Neural cell (in vitro differentiated cells): Measurements from ENCODE around the gene GZF1. TPM values are rescaled to one million over a fixed set of nuclear protein-coding genes. Genes with fewer than 3 reads are reported as not detected.

Source experiments
- H2AFZ ChIP-seq: fragments of 200-600, 300-800 bp; sonication (generic), shearing (Covaris generic); 2 replicates; pipeline ENCODE4 v1.6.0; 2014; ENCODE audit warnings: low read depth, mild to moderate bottlenecking, antibody characterized with exemption, low read length, moderate library complexity
- H3F3A ChIP-seq: fragments of 200-600 bp; shearing (Covaris generic); 2 replicates; pipeline ENCODE4 v1.6.1; 2016; ENCODE audit warnings: mild to moderate bottlenecking, moderate library complexity, mixed read lengths, antibody characterized with exemption, low read length; ENCODE audit not compliant: insufficient read depth, poor library complexity, severe bottlenecking
- H3K27ac ChIP-seq: fragments of 200-600, 300-800 bp; sonication (generic), shearing (Covaris generic); 2 replicates; pipeline ENCODE4 v1.5.1; 2014; ENCODE audit warnings: mild to moderate bottlenecking, low read length, moderate library complexity
- H3K27me3 ChIP-seq: fragments of 300-800, 200-600 bp; sonication (generic), shearing (Covaris generic); 2 replicates; pipeline ENCODE4 v1.6.0; 2014; ENCODE audit warnings: mild to moderate bottlenecking, low read depth, low read length, moderate library complexity; ENCODE audit not compliant: insufficient read depth
- H3K36me3 ChIP-seq: fragments of 300-800, 200-600 bp; sonication (generic), shearing (Covaris generic); 2 replicates; pipeline ENCODE4 v1.5.1; 2014; ENCODE audit warnings: mild to moderate bottlenecking, antibody characterized with exemption, low read length, moderate library complexity; ENCODE audit not compliant: insufficient read depth
- H3K4me2 ChIP-seq: fragments of 300-800, 200-600 bp; sonication (generic), shearing (Covaris generic); 2 replicates; pipeline ENCODE4 v1.6.0; 2014; ENCODE audit warnings: mild to moderate bottlenecking, low read length
- H3K4me3 ChIP-seq: fragments of 300-800, 200-600 bp; sonication (generic), shearing (Covaris generic); 2 replicates; pipeline ENCODE4 v1.5.1; 2014; ENCODE audit warnings: mild to moderate bottlenecking, low read length, moderate library complexity
- H3K79me2 ChIP-seq: fragments of 200-600 bp; shearing (Covaris generic); replicated peaks from 2 replicates; pipeline ENCODE4 v1.6.0; 2014; ENCODE audit warnings: mild to moderate bottlenecking, low read length, moderate library complexity; ENCODE audit not compliant: insufficient read depth
- H3K9ac ChIP-seq: fragments of 300-800, 200-600 bp; sonication (generic), shearing (Covaris generic); 2 replicates; pipeline ENCODE4 v1.6.1; 2016; ENCODE audit warnings: mild to moderate bottlenecking, low read length, mixed read lengths
- H3K9me2 ChIP-seq: fragments of 200-600 bp; shearing (Covaris generic); 2 replicates; pipeline ENCODE4 v1.6.1; 2016; ENCODE audit warnings: mild to moderate bottlenecking, low read length, mixed read lengths; ENCODE audit not compliant: insufficient read depth
- H3K9me3 ChIP-seq: fragments of 200-600, 300-800 bp; sonication (generic), shearing (Covaris generic); 2 replicates; pipeline ENCODE4 v1.6.1; 2016; ENCODE audit warnings: mild to moderate bottlenecking, mixed run types, low read length, moderate library complexity, mixed read lengths
- H4K20me1 ChIP-seq: fragments of 200-600 bp; shearing (Covaris generic); 2 replicates; pipeline ENCODE4 v1.6.1; 2016; ENCODE audit warnings: mild to moderate bottlenecking, mixed run types; ENCODE audit not compliant: insufficient read depth
- CTCF ChIP-seq: fragments of 450-650 bp; IDR thresholded peaks from 2 replicates; pipeline ENCODE4 v1.5.1; 2014; ENCODE audit warnings: antibody characterized with exemption, mild to moderate bottlenecking, moderate library complexity; ENCODE audit not compliant: poor library complexity, severe bottlenecking
- EP300 ChIP-seq: fragments of 450-650 bp; conservative IDR thresholded peaks from 2 replicates; pipeline ENCODE4 v1.6.1; 2014; ENCODE audit warnings: antibody characterized with exemption, mild to moderate bottlenecking, moderate library complexity; ENCODE audit not compliant: poor library complexity, severe bottlenecking
- EZH2 ChIP-seq: fragments of 200-600, 300-800 bp; shearing (Covaris generic), sonication (generic); IDR thresholded peaks from 2 replicates; pipeline ENCODE4 v1.6.1; 2014; ENCODE audit warnings: antibody characterized with exemption, low read length, borderline replicate concordance, mild to moderate bottlenecking; ENCODE audit not compliant: insufficient read depth, poor library complexity, severe bottlenecking
- MXI1 ChIP-seq: fragments of 450-650 bp; conservative IDR thresholded peaks from 2 replicates; pipeline ENCODE4 v1.6.1; 2014; ENCODE audit warnings: antibody characterized with exemption, mild to moderate bottlenecking; ENCODE audit not compliant: poor library complexity, severe bottlenecking
- POLR2AphosphoS5 ChIP-seq: IDR thresholded peaks from 2 replicates; pipeline ENCODE4 v1.6.1; 2012
- RAD21 ChIP-seq: fragments of 450-650 bp; conservative IDR thresholded peaks from 2 replicates; pipeline ENCODE4 v1.6.1; 2014; ENCODE audit warnings: antibody characterized with exemption, mild to moderate bottlenecking, moderate library complexity
- SMC3 ChIP-seq: fragments of 450-650 bp; conservative IDR thresholded peaks from 2 replicates; pipeline ENCODE4 v1.6.1; 2014; ENCODE audit warnings: antibody characterized with exemption, mild to moderate bottlenecking, moderate library complexity; ENCODE audit not compliant: poor library complexity
- TAF1 ChIP-seq: IDR thresholded peaks from 2 replicates; pipeline ENCODE4 v1.6.1; 2012; ENCODE audit warnings: low read depth
- polyA plus RNA-seq: library from polyadenylated mRNA; depleted of rRNA; stranded (reverse); fragments of >200 nt; gene quantifications from 2 replicates; pipeline ENCODE4 v1.2.3, GENCODE V29; 2014
- TF ChIP-seq, protein P1 (sequence below): IDR thresholded peaks from 2 replicates; pipeline ENCODE4 v1.6.1; 2012; ENCODE audit warnings: borderline replicate concordance

The GZF1 gene
- polyA plus RNA-seq, 1 donor from 2014 or later: 13.8 TPM

GRCh38 chr20:23358923-23359593, 2.9 kb upstream of the GZF1 start:
- Histone ChIP-seq H3K36me3 (no peaks in the 10 kb centered on the region), H3K4me2 (peak overlapping the region; percentile 56), H3K9me2 (no peaks in the 10 kb centered on the region), H4K20me1 (no peaks in the 10 kb centered on the region), H3K27ac (no peak overlapping the region), H3K4me3 (peak overlapping the region; percentile 93), H2AFZ (no peak overlapping the region), H3K9ac (no peak overlapping the region), H3K27me3 (no peaks in the 10 kb centered on the region), H3K79me2 (peaks cover 17% of the 10 kb centered on the region), H3F3A (peaks cover 4% of the 10 kb centered on the region), H3K9me3 (no peaks in the 10 kb centered on the region)
- TF ChIP-seq RAD21: no peak
- no peak for TF ChIP-seq TAF1
- no peak for TF ChIP-seq POLR2AphosphoS5
- no peak for TF ChIP-seq EZH2
- TF ChIP-seq, protein P1, sequence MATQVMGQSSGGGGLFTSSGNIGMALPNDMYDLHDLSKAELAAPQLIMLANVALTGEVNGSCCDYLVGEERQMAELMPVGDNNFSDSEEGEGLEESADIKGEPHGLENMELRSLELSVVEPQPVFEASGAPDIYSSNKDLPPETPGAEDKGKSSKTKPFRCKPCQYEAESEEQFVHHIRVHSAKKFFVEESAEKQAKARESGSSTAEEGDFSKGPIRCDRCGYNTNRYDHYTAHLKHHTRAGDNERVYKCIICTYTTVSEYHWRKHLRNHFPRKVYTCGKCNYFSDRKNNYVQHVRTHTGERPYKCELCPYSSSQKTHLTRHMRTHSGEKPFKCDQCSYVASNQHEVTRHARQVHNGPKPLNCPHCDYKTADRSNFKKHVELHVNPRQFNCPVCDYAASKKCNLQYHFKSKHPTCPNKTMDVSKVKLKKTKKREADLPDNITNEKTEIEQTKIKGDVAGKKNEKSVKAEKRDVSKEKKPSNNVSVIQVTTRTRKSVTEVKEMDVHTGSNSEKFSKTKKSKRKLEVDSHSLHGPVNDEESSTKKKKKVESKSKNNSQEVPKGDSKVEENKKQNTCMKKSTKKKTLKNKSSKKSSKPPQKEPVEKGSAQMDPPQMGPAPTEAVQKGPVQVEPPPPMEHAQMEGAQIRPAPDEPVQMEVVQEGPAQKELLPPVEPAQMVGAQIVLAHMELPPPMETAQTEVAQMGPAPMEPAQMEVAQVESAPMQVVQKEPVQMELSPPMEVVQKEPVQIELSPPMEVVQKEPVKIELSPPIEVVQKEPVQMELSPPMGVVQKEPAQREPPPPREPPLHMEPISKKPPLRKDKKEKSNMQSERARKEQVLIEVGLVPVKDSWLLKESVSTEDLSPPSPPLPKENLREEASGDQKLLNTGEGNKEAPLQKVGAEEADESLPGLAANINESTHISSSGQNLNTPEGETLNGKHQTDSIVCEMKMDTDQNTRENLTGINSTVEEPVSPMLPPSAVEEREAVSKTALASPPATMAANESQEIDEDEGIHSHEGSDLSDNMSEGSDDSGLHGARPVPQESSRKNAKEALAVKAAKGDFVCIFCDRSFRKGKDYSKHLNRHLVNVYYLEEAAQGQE: no peak
- TF ChIP-seq CTCF: no peak
- TF ChIP-seq SMC3: no peak
- no peak for TF ChIP-seq MXI1
- no peak for TF ChIP-seq EP300

GRCh38 chr20:23360531-23360930, 1.5 kb upstream of the GZF1 start:
- H3K27me3 ChIP-seq: no peaks in the 10 kb centered on the region
- peak overlapping the region; percentile 99 for H3K4me3 ChIP-seq
- H3K79me2 ChIP-seq: peaks cover 27% of the 10 kb centered on the region
- H3K9me2 ChIP-seq: no peaks in the 10 kb centered on the region
- H3K27ac ChIP-seq: peak overlapping the region; percentile 94
- H4K20me1 ChIP-seq: no peaks in the 10 kb centered on the region
- peaks cover 4% of the 10 kb centered on the region for H3K36me3 ChIP-seq
- H3F3A ChIP-seq: peaks cover 4% of the 10 kb centered on the region
- peak overlapping the region; percentile 96 for H3K4me2 ChIP-seq
- TF ChIP-seq SMC3 (no peak), MXI1 (no peak), CTCF (no peak), TAF1 (no peak), RAD21 (no peak), EP300 (no peak), POLR2AphosphoS5 (no peak)
- TF ChIP-seq, protein P1: no peak
- no peak overlapping the region for H2AFZ ChIP-seq
- no peak overlapping the region for H3K9ac ChIP-seq
- H3K9me3 ChIP-seq: no peaks in the 10 kb centered on the region
